Measurements from ENCODE around the gene AGBL1.

AGBL1 gene

GRCh38 chr15:86659724-86660411 is 580.2 kb downstream of the AGBL1 start:
- DNase-seq = no peak

GRCh38 chr15:86661580-86661979 is 581.9 kb downstream of the AGBL1 start:
- no peak for DNase-seq

GRCh38 chr15:86663304-86663703 is 583.6 kb downstream of the AGBL1 start:
- no peak for DNase-seq

GRCh38 chr15:86663979-86664378 is 584.3 kb downstream of the AGBL1 start:
- no peak for DNase-seq

GRCh38 chr15:86664581-86664980 is 584.9 kb downstream of the AGBL1 start:
- DNase-seq = no peak

- DNase-seq = no peak
These were observed 596.3 kb downstream of the AGBL1 start for GRCh38 chr15:86676002-86676401.

GRCh38 chr15:86677278-86677677 is 597.6 kb downstream of the AGBL1 start:
- no peak for DNase-seq

GRCh38 chr15:86685263-86685662 is 605.6 kb downstream of the AGBL1 start:
- no peak for DNase-seq

- no peak for DNase-seq
These were observed 609.3 kb downstream of the AGBL1 start for GRCh38 chr15:86689006-86689405.

GRCh38 chr15:86690566-86690965 is 610.9 kb downstream of the AGBL1 start:
- no peak for DNase-seq

- DNase-seq = no peak
These were observed 611.5 kb downstream of the AGBL1 start for GRCh38 chr15:86691091-86691663.

- no peak for DNase-seq
These were observed 621.4 kb downstream of the AGBL1 start for GRCh38 chr15:86700864-86701610.

GRCh38 chr15:86701611-86701963 is 621.9 kb downstream of the AGBL1 start:
- DNase-seq = no peak

GRCh38 chr15:86706813-86707212 is 627.1 kb downstream of the AGBL1 start:
- DNase-seq = no peak

- DNase-seq = no peak
These were observed 631.8 kb downstream of the AGBL1 start for GRCh38 chr15:86711476-86711875.

GRCh38 chr15:86714241-86714640 is 634.6 kb downstream of the AGBL1 start:
- no peak for DNase-seq

GRCh38 chr15:86725628-86726027 is 646.0 kb downstream of the AGBL1 start:
- DNase-seq = no peak

- no peak for DNase-seq
These were observed 655.8 kb downstream of the AGBL1 start for GRCh38 chr15:86735247-86736040.

GRCh38 chr15:86741917-86742316 is 662.2 kb downstream of the AGBL1 start:
- DNase-seq = no peak

- peak; percentile 40 for DNase-seq
These were observed 663.7 kb downstream of the AGBL1 start for GRCh38 chr15:86743283-86743903.

GRCh38 chr15:86744198-86744780 is 664.6 kb downstream of the AGBL1 start:
- DNase-seq = no peak

- no peak for DNase-seq
These were observed 671.4 kb downstream of the AGBL1 start for GRCh38 chr15:86751116-86751515.

GRCh38 chr15:86754846-86755245 is 675.2 kb downstream of the AGBL1 start:
- no peak for DNase-seq
